Measurements from ENCODE around the gene TMEM161A. TPM values are rescaled to one million over a fixed set of nuclear protein-coding genes. Genes with fewer than 3 reads are reported as not detected.
A peak's percentile ranks its signal among the peaks of the same experiment; 100 is the strongest.
"Not testable (repeated sequence)": the region's sequence is repeated elsewhere in the genome, so short reads cannot be mapped to it uniquely, and the experiment has no call there.

The TMEM161A gene
- total RNA-seq, 2 donors from 2014 or later, result 17.6 to 33.6 TPM

DNA sequence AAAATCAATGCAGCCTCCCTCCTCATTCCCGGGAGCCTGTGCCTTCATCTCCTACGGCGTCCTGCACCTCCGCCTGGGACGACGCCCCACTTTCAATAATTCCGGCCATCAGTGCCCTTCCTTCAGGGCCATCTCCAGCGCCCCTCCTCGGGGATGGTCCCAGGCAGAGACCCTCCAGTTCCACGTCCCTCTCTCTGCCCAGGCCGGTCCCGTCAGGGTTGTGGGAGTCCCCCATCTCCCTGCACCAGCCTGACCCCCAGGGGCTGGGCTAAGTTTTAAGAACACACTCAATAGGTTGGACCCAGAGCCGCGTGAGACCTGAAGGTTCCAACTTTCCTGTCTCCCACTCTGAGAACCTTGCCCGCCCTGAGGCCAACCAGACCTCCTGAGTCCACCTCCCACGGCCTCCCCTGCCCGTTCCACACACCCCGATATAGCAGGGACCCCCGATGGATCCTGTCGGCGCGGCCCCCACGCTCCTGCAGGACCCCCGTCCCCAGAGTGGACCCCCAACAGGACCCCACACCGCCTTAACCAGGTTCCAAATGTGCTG, 646 bp downstream of the TMEM161A start:
- H3K9ac ChIP-seq (ENCODE audit: low read depth in 2 of 2, low read length in 2 of 2), result peak overlapping the region; percentile 85 to 93
- H3K27me3 ChIP-seq, result no peaks in the 10 kb centered on the region
- TF ChIP-seq, protein P1, sequence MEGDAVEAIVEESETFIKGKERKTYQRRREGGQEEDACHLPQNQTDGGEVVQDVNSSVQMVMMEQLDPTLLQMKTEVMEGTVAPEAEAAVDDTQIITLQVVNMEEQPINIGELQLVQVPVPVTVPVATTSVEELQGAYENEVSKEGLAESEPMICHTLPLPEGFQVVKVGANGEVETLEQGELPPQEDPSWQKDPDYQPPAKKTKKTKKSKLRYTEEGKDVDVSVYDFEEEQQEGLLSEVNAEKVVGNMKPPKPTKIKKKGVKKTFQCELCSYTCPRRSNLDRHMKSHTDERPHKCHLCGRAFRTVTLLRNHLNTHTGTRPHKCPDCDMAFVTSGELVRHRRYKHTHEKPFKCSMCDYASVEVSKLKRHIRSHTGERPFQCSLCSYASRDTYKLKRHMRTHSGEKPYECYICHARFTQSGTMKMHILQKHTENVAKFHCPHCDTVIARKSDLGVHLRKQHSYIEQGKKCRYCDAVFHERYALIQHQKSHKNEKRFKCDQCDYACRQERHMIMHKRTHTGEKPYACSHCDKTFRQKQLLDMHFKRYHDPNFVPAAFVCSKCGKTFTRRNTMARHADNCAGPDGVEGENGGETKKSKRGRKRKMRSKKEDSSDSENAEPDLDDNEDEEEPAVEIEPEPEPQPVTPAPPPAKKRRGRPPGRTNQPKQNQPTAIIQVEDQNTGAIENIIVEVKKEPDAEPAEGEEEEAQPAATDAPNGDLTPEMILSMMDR (IDR thresholded peaks at IDR 0.05), result no peak
- no peak for DNase-seq
- H3K27ac ChIP-seq, result no peak overlapping the region
- peak overlapping the region; percentile 78 for H3K4me3 ChIP-seq
- intact Hi-C loops (cut with DNase I), result no loop called here
- no peaks in the 10 kb centered on the region for H3K9me3 ChIP-seq
- no peaks in the 10 kb centered on the region for H3K4me1 ChIP-seq
- no peaks in the 10 kb centered on the region for H3K36me3 ChIP-seq

DNA sequence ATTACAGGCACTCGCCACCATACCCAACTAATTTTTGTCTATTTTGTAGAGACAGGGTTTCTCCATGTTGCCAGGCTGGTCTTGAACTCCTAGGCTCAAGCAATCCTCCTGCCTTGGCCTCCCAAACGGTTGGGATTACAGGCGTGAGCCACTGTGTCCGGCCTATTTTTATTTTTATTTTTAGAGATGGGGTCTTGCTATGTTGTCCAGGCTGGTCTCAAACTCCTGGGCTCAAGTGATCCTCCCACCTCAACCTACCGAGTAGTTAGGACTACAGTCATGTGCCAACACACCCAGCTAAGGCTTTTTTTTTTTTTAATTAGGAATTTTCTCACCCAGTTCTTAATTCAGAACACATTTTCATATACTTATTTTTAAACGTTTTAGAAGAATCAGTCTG, 2.6 kb downstream of the TMEM161A start:
- H3K27ac ChIP-seq; H3K9me3 ChIP-seq; H3K9ac ChIP-seq (ENCODE audit: low read depth in 2 of 2, low read length in 2 of 2); H3K4me1 ChIP-seq; intact Hi-C loops (cut with DNase I); DNase-seq; H3K36me3 ChIP-seq; H3K27me3 ChIP-seq; H3K4me3 ChIP-seq: not testable (repeated sequence)

GRCh38 chr19:19134687-19135158, 3.6 kb downstream of the TMEM161A start:
- peak; percentile 34 for DNase-seq
- no peaks in the 10 kb centered on the region for H3K4me1 ChIP-seq
- H3K36me3 ChIP-seq, result no peaks in the 10 kb centered on the region
- intact Hi-C loops (cut with DNase I), result no loop called here
- TF ChIP-seq, protein P1 (IDR thresholded peaks at IDR 0.05), result no peak
- H3K9me3 ChIP-seq, result no peaks in the 10 kb centered on the region
- no peak overlapping the region for H3K4me3 ChIP-seq
- H3K27ac ChIP-seq, result no peak overlapping the region
- H3K27me3 ChIP-seq, result no peaks in the 10 kb centered on the region
- no peak overlapping the region for H3K9ac ChIP-seq (ENCODE audit: low read depth in 2 of 2, low read length in 2 of 2)

GRCh38 chr19:19133985-19134384, 4.3 kb downstream of the TMEM161A start:
- no peaks in the 10 kb centered on the region for H3K36me3 ChIP-seq
- no peak overlapping the region for H3K4me3 ChIP-seq
- DNase-seq, result no peak
- no peaks in the 10 kb centered on the region for H3K27me3 ChIP-seq
- H3K9me3 ChIP-seq, result no peaks in the 10 kb centered on the region
- intact Hi-C loops (cut with DNase I), result no loop called here
- H3K4me1 ChIP-seq, result no peaks in the 10 kb centered on the region
- H3K27ac ChIP-seq, result no peak overlapping the region
- H3K9ac ChIP-seq (ENCODE audit: low read depth in 2 of 2, low read length in 2 of 2), result no peak overlapping the region
- TF ChIP-seq, protein P1 (IDR thresholded peaks at IDR 0.05), result no peak

- H3K27ac ChIP-seq, result no peak overlapping the region
- no peaks in the 10 kb centered on the region for H3K36me3 ChIP-seq
- no peaks in the 10 kb centered on the region for H3K27me3 ChIP-seq
- no peak overlapping the region for H3K9ac ChIP-seq (ENCODE audit: low read depth in 2 of 2, low read length in 2 of 2)
- intact Hi-C loops (cut with DNase I), result no loop called here
- H3K4me3 ChIP-seq, result no peak overlapping the region
- TF ChIP-seq, protein P1 (IDR thresholded peaks at IDR 0.05), result no peak
- no peaks in the 10 kb centered on the region for H3K9me3 ChIP-seq
- DNase-seq, result no peak
- H3K4me1 ChIP-seq, result no peaks in the 10 kb centered on the region
These were observed 5.4 kb downstream of the TMEM161A start for GRCh38 chr19:19132912-19133311.

DNA sequence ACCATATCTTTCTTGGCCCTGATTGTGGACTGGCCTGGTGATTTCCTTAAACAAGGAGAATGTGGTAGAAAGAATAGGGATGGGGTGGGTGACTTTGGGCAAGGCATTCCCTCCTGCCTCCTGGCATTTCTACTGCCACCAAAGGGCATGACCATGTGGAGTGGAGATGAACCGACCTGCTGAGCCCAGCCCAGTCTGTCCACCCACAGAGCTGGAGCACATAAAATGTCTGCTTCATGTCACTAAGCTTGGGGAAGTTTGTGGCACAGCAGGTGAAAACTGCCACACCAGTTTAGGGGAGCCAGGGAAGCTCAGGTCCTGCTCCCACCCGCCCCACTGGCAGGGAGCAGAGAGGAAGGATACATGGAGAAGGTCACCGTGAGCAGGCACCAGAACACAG, 6.3 kb downstream of the TMEM161A start:
- no peaks in the 10 kb centered on the region for H3K27me3 ChIP-seq
- no peak overlapping the region for H3K27ac ChIP-seq
- no peak for DNase-seq
- H3K9ac ChIP-seq (ENCODE audit: low read depth in 2 of 2, low read length in 2 of 2), result no peak overlapping the region
- intact Hi-C loops (cut with DNase I), result no loop called here
- TF ChIP-seq, protein P1 (IDR thresholded peaks at IDR 0.05), result no peak
- H3K4me3 ChIP-seq, result no peak overlapping the region
- no peaks in the 10 kb centered on the region for H3K36me3 ChIP-seq
- no peaks in the 10 kb centered on the region for H3K9me3 ChIP-seq
- H3K4me1 ChIP-seq, result no peaks in the 10 kb centered on the region
